Fibroblast of lung (primary cell): ENCODE data around the gene CTDP1. TPM values are rescaled to one million over a fixed set of nuclear protein-coding genes. Genes with fewer than 3 reads are reported as not detected.
A peak's percentile ranks its signal among the peaks of the same experiment; 100 is the strongest.
"Not testable (repeated sequence)": the region's sequence is repeated elsewhere in the genome, so short reads cannot be mapped to it uniquely, and the experiment has no call there.

ENCODE experiments used
- DNase-seq, 2 donors: peaks; one replicate each; pipeline versions ENCODE4 v3.0.0 to v3.0.0-alpha.2; 2010; ENCODE audit warnings: low read depth in 2 of 2
- H2AFZ ChIP-seq: 2 replicates; pipeline ENCODE4 v1.5.1; 2012; ENCODE audit warnings: low read length, control low read depth, inconsistent platforms
- H3K27ac ChIP-seq: 2 replicates; pipeline ENCODE4 v1.5.1; 2011; ENCODE audit warnings: low read length, control low read depth; ENCODE audit not compliant: insufficient read depth
- H3K27me3 ChIP-seq: 2 replicates; pipeline ENCODE4 v1.5.1; 2011; ENCODE audit warnings: mild to moderate bottlenecking, low read length; ENCODE audit not compliant: control insufficient read depth, insufficient read depth
- H3K36me3 ChIP-seq: 2 replicates; pipeline ENCODE4 v1.5.1; 2011; ENCODE audit warnings: low read length; ENCODE audit not compliant: control insufficient read depth, insufficient read depth
- H3K4me1 ChIP-seq: 2 replicates; pipeline ENCODE4 v1.5.1; 2011; ENCODE audit warnings: low read length; ENCODE audit not compliant: control insufficient read depth, insufficient read depth; ENCODE audit errors: extremely low read depth
- H3K4me2 ChIP-seq: 2 replicates; pipeline ENCODE4 v1.5.1; 2011; ENCODE audit warnings: low read length, control low read depth; ENCODE audit not compliant: insufficient read depth; ENCODE audit errors: extremely low read depth
- H3K4me3 ChIP-seq, 4 experiments: fragments of 200-600 bp in 1 of 4; sonication (generic) in 1 of 4; replicated peaks in 1 of 4; 2 replicates each; pipeline ENCODE4 v1.5.1; 2011 to 2016; ENCODE audit warnings: low read length in 4 of 4, low read depth in 3 of 4, mild to moderate bottlenecking in 3 of 4, control low read depth in 2 of 4, inconsistent platforms in 1 of 4, mixed read lengths in 1 of 4; ENCODE audit not compliant: insufficient read depth in 1 of 4; ENCODE audit errors: control extremely low read depth in 1 of 4
- H3K79me2 ChIP-seq: 2 replicates; pipeline ENCODE4 v1.5.1; 2012; ENCODE audit warnings: mild to moderate bottlenecking, low read length, inconsistent platforms; ENCODE audit not compliant: control insufficient read depth, insufficient read depth
- H3K9ac ChIP-seq: 2 replicates; pipeline ENCODE4 v1.5.1; 2011; ENCODE audit warnings: mild to moderate bottlenecking, low read length, control low read depth; ENCODE audit not compliant: insufficient read depth
- H3K9me3 ChIP-seq: 2 replicates; pipeline ENCODE4 v1.5.1; 2012; ENCODE audit warnings: low read depth, low read length; ENCODE audit not compliant: control insufficient read depth, insufficient read depth
- H4K20me1 ChIP-seq: 2 replicates; pipeline ENCODE4 v1.5.1; 2011; ENCODE audit warnings: low read length; ENCODE audit not compliant: control insufficient read depth, insufficient read depth; ENCODE audit errors: extremely low read depth
- EZH2 ChIP-seq: IDR thresholded peaks from 2 replicates; pipeline ENCODE4 v1.5.1; 2012; ENCODE audit warnings: low read length, control low read depth, mild to moderate bottlenecking; ENCODE audit errors: missing control alignments
- polyA plus RNA-seq, 2 donors: library from polyadenylated mRNA; depleted of rRNA in 1 of 2; stranded (reverse) in 1 of 2; unstranded in 1 of 2; fragments of >200 nt; gene quantifications; 2 replicates each; pipeline ENCODE4 v1.2.1, GENCODE V29; 2011 to 2012; ENCODE audit warnings: missing spikeins in 1 of 2
- total RNA-seq: library from RNA; depleted of rRNA; stranded (reverse); fragments of >200 nt; gene quantifications from 2 replicates; pipeline ENCODE4 v1.2.1, GENCODE V29; 2014
- TF ChIP-seq, protein P1 (sequence below), 2 donors: IDR thresholded peaks in 1 of 2; conservative IDR thresholded peaks in 1 of 2; 1 replicate in 1 of 2; 2 replicates in 1 of 2; pipeline ENCODE4 v1.5.1; 2011 to 2012; ENCODE audit warnings: low read length in 2 of 2, control low read depth in 1 of 2, inconsistent platforms in 1 of 2, low read depth in 1 of 2, mild to moderate bottlenecking in 1 of 2

Gene CTDP1
- total and polyA plus RNA-seq, 2 donors (not counting 1 experiment from before 2014, with no cell fraction given): 6.4 to 24.8 TPM

DNA sequence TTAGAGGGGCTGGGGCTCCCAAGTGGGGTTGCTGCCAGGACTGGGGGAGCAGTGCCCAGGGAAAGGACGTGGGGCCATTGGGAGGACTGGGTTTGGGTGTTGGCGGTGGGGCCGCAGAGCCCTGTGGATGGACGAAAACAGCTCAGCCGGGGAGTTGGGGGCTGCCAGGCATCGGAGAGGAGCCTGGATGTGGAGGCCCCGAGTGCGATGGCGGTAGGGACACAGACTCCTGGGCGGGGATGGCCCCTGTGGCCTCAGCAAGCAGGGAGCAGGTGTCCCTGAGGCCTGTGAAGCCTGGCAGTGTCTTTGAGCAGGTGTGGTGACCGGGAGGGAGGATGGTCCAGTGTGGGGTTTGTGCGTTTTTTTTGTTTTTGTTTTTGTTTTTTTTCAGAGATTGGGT is 13.3 kb downstream of the CTDP1 start:
- Histone ChIP-seq H3K27me3 (no peaks in the 10 kb centered on the region), H3K27ac (no peak overlapping the region), H3K4me2 (no peak overlapping the region), H4K20me1 (no peaks in the 10 kb centered on the region), H3K4me3 (no peak overlapping the region), H3K79me2 (peaks cover 22% of the 10 kb centered on the region), H3K9ac (no peak overlapping the region), H3K9me3 (no peaks in the 10 kb centered on the region), H3K36me3 (peaks cover 7% of the 10 kb centered on the region), H2AFZ (no peak overlapping the region), H3K4me1 (no peaks in the 10 kb centered on the region)
- TF ChIP-seq, protein P1, sequence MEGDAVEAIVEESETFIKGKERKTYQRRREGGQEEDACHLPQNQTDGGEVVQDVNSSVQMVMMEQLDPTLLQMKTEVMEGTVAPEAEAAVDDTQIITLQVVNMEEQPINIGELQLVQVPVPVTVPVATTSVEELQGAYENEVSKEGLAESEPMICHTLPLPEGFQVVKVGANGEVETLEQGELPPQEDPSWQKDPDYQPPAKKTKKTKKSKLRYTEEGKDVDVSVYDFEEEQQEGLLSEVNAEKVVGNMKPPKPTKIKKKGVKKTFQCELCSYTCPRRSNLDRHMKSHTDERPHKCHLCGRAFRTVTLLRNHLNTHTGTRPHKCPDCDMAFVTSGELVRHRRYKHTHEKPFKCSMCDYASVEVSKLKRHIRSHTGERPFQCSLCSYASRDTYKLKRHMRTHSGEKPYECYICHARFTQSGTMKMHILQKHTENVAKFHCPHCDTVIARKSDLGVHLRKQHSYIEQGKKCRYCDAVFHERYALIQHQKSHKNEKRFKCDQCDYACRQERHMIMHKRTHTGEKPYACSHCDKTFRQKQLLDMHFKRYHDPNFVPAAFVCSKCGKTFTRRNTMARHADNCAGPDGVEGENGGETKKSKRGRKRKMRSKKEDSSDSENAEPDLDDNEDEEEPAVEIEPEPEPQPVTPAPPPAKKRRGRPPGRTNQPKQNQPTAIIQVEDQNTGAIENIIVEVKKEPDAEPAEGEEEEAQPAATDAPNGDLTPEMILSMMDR (conservative IDR thresholded peaks at IDR 0.05 in 1 of 2, IDR thresholded peaks at IDR 0.05 in 1 of 2; ENCODE audit: low read depth in 1 of 2, low read length in 2 of 2): no peak
- TF ChIP-seq EZH2: no peak
- no peak for DNase-seq

DNA sequence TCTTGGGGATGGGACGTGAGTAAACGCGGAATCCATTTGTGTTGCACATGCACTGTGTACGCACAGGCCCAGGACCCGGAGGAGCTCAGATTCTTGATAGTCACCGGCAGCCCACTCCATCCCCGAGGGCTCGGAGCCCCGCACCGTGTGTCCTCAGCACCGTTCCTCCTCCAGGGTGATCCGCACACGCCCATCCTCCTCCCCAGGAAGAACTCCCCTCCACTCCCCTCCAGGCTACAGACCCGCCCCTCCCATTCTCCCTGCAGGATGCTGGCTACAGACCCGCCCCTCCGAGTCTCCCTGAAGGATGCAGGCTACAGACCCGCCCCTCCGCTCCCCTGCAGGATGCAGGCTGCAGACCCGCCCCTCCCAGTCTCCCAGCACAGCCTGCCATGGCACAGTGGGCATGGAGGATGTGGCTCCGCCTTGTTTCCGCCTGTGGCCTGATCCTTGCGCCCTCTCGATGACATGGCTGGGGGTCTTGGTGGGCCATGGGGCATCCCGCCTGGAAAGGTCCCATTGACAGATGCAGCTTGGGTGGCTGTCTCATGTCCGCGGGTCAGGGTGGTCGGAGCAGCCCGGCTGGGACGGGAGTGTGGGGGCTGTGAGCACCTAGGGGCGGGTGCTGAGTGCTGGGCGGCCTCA is 14.1 kb downstream of the CTDP1 start:
- H3K27ac ChIP-seq: no peak overlapping the region
- no peak overlapping the region for H2AFZ ChIP-seq
- H4K20me1 ChIP-seq: no peaks in the 10 kb centered on the region
- no peak overlapping the region for H3K4me3 ChIP-seq
- H3K4me2 ChIP-seq: no peak overlapping the region
- no peaks in the 10 kb centered on the region for H3K27me3 ChIP-seq
- no peak overlapping the region for H3K9ac ChIP-seq
- no peaks in the 10 kb centered on the region for H3K9me3 ChIP-seq
- DNase-seq: no peak
- peaks cover 21% of the 10 kb centered on the region for H3K79me2 ChIP-seq
- H3K36me3 ChIP-seq: peaks cover 9% of the 10 kb centered on the region
- TF ChIP-seq, protein P1 (conservative IDR thresholded peaks at IDR 0.05 in 1 of 2, IDR thresholded peaks at IDR 0.05 in 1 of 2; ENCODE audit: low read depth in 1 of 2, low read length in 2 of 2): no peak
- no peak for TF ChIP-seq EZH2
- H3K4me1 ChIP-seq: no peaks in the 10 kb centered on the region

DNA sequence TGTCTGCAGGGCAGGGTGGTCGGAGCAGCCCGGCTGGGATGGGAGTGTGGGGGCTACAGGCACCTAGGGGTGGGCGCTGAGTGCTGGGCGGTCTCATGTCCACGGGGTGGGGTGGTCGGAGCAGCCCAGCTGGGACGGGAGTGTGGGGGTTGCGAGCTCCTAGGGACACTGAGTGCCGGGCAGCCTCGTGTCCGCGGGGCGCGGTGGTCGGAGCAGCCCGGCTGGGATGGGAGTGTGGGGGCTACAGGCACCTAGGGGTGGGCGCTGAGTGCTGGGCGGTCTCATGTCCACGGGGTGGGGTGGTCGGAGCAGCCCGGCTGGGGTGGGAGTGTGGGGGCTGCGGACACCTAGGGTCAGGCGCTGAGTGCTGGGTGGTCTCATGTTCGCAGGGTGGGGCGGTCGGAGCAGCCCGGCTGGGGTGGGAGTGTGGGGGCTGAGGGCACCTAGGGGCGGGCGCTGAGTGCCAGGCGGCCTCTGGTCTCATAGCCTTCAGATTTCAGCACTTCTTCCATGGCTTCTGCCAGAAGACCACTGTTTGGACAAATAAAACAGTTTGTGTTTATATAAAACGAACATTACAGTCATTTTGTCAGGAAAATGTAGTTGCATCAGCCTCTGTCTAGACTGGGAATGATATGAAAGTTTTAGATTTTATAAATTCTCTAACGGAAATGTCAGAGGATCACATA is 14.7 kb downstream of the CTDP1 start:
- not testable (repeated sequence) for H3K4me2 ChIP-seq, H3K9ac ChIP-seq, H3K27me3 ChIP-seq, H3K4me1 ChIP-seq, H3K4me3 ChIP-seq, H4K20me1 ChIP-seq, H2AFZ ChIP-seq, H3K36me3 ChIP-seq, H3K9me3 ChIP-seq, H3K27ac ChIP-seq
- peak in 1 of 2 donors; percentile 50 for DNase-seq
- peaks cover 19% of the 10 kb centered on the region for H3K79me2 ChIP-seq
